Measurements from ENCODE around the gene SLC39A13.

Gene SLC39A13

GRCh38 chr11:47403135-47403534, 5.3 kb upstream of the SLC39A13 start:
- no peaks in the 10 kb centered on the region for H3K36me3 ChIP-seq
- no peak overlapping the region for H3K27ac ChIP-seq
- H3K27me3 ChIP-seq (ENCODE audit: insufficient read depth, low read depth, severe bottlenecking): no peaks in the 10 kb centered on the region
- no peak overlapping the region for H3K4me3 ChIP-seq (ENCODE audit: low read depth, low read length)
- TF ChIP-seq, protein P1, sequence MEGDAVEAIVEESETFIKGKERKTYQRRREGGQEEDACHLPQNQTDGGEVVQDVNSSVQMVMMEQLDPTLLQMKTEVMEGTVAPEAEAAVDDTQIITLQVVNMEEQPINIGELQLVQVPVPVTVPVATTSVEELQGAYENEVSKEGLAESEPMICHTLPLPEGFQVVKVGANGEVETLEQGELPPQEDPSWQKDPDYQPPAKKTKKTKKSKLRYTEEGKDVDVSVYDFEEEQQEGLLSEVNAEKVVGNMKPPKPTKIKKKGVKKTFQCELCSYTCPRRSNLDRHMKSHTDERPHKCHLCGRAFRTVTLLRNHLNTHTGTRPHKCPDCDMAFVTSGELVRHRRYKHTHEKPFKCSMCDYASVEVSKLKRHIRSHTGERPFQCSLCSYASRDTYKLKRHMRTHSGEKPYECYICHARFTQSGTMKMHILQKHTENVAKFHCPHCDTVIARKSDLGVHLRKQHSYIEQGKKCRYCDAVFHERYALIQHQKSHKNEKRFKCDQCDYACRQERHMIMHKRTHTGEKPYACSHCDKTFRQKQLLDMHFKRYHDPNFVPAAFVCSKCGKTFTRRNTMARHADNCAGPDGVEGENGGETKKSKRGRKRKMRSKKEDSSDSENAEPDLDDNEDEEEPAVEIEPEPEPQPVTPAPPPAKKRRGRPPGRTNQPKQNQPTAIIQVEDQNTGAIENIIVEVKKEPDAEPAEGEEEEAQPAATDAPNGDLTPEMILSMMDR (IDR thresholded peaks at IDR 0.05; ENCODE audit: low read depth, low read length): no peak
- H3K9me3 ChIP-seq (ENCODE audit: severe bottlenecking): no peaks in the 10 kb centered on the region
- no peak for DNase-seq

DNA sequence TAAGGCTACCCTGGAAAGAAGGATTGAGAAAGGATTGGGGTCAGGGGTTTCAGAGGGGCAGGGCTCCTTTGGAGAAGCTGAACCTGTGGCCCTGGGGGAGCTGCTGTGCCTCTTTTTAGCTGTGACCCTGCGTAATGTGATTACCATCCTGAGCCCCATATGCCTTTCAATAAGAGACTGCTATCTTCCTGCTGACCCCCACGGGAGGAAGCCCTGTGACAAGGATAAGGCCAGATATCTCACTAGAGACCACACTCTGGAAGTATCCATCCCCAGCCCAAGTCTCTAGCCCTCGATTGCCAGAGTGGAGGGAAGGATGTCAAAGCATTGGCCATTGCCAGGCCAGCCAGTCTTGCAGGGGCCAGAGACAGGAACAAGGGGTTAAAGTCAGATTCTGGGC, 4.8 kb upstream of the SLC39A13 start:
- no peak overlapping the region for H3K27ac ChIP-seq

GRCh38 chr11:47406896-47407745, 1.3 kb upstream of the SLC39A13 start:
- no peaks in the 10 kb centered on the region for H3K9me3 ChIP-seq (ENCODE audit: severe bottlenecking)
- no peaks in the 10 kb centered on the region; the same call in none of the 2 replicates for H3K36me3 ChIP-seq
- peak overlapping the region; percentile 77 for H3K4me3 ChIP-seq (ENCODE audit: low read depth, low read length)
- DNase-seq: no peak
- H3K27ac ChIP-seq: peak overlapping the region; percentile 82
- H3K27me3 ChIP-seq (ENCODE audit: insufficient read depth, low read depth, severe bottlenecking): no peaks in the 10 kb centered on the region
- TF ChIP-seq, protein P1 (IDR thresholded peaks at IDR 0.05; ENCODE audit: low read depth, low read length): no peak

More for the DNA sequence above, 4.8 kb upstream of the SLC39A13 start:
- H3K9me3 ChIP-seq (ENCODE audit: severe bottlenecking): no peaks in the 10 kb centered on the region
- H3K4me3 ChIP-seq (ENCODE audit: low read depth, low read length): no peak overlapping the region
- H3K36me3 ChIP-seq: no peaks in the 10 kb centered on the region; the same call in 1 of the 2 replicates
- no peak for DNase-seq
- no peaks in the 10 kb centered on the region for H3K27me3 ChIP-seq (ENCODE audit: insufficient read depth, low read depth, severe bottlenecking)
- TF ChIP-seq, protein P1 (IDR thresholded peaks at IDR 0.05; ENCODE audit: low read depth, low read length): no peak

DNA sequence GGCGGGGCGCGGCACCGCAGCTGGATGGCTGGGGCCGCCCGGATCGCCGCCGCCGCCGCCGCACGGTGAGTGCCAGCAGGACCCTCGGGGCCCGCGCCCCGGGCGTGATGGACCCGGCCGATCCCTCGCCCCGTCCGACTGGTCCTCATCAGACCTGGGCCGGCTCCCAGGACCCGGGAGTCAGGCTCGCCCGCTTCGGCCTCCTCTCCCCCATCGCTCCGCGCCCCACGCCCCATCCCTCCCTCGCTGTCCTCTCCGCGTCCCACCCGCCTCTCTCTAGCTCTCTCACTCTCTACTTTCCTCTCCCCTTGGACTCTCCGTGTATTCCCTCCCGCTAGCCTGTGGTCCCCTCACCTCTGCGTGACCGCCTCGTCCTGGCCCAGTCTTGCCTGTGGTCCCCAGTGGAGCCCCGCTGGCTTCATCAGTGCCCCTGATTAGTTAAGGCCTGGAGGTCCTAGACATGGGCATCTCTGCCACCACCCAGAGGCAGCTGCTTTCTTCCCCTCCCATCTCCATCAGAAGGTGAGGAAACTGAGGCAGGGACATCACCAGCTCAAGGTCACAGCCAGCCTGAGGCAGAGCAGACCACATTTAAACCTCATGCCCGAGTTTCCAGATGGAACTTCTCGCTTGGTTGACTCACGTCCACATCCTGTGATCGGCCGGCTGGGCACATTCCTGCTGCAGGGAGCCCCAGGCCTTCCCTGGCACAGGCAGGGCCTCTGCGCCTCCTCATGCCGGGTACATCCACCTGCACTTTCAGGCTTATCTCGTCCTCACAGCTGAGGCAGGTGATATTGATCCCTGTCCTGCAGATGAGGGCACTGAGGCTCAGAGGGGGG, 429 bp downstream of the SLC39A13 start:
- no peaks in the 10 kb centered on the region; the same call in none of the 2 replicates for H3K36me3 ChIP-seq
- no peak for DNase-seq
- H3K4me3 ChIP-seq (ENCODE audit: low read depth, low read length): peak overlapping the region; percentile 63
- TF ChIP-seq, protein P1 (IDR thresholded peaks at IDR 0.05; ENCODE audit: low read depth, low read length): no peak
- H3K27me3 ChIP-seq (ENCODE audit: insufficient read depth, low read depth, severe bottlenecking): no peaks in the 10 kb centered on the region
- H3K9me3 ChIP-seq (ENCODE audit: severe bottlenecking): no peaks in the 10 kb centered on the region
- H3K27ac ChIP-seq: peak overlapping the region; percentile 52; the same call in 1 of the 2 replicates

DNA sequence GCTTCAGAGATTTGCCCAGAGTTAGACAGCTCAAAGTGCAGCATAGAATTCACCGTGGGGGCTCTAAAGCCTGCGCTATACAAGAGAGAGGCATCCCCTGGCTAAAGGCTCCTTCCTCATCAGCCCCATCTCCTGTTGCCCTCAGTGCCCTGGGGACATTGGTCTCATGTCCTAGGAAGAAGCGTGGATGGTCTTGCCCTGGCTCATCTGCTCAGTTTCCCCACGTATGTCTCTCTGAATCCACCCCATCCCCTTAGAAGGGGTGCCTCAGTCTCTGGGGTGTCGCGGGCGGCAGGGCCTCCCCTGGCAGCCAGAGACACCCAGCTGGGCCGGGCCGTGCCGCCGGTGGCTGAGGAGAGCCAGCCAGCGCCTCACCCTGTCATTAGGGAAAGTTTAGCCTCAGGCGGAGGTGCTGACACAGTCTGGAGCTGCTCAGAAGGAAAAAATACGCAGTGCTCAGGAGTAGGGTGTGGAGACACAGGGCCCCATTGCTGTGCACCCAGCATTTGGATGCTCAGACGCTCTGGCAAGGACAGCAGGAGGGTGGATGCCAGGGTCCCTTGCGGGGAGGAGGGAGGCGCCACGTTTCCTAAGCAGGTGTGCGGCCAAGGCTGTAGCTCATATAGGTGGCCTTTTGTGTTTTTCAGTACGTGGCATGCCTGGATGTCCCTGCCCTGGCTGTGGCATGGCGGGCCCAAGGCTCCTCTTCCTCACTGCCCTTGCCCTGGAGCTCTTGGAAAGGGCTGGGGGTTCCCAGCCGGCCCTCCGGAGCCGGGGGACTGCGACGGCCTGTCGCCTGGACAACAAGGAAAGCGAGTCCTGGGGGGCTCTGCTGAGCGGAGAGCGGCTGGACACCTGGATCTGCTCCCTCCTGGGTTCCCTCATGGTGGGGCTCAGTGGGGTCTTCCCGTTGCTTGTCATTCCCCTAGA, 1.3 kb downstream of the SLC39A13 start:
- Histone ChIP-seq H3K36me3 (peaks cover under 1% of the 10 kb centered on the region), H3K9me3 (ENCODE audit: severe bottlenecking) (no peaks in the 10 kb centered on the region), H3K27me3 (ENCODE audit: insufficient read depth, low read depth, severe bottlenecking) (no peaks in the 10 kb centered on the region), H3K27ac (no peak overlapping the region), H3K4me3 (ENCODE audit: low read depth, low read length) (no peak overlapping the region)
- TF ChIP-seq, protein P1 (IDR thresholded peaks at IDR 0.05; ENCODE audit: low read depth, low read length): no peak
- no peak for DNase-seq
